ENCODE measurements around the gene RUNX2. TPM values are rescaled to one million over a fixed set of nuclear protein-coding genes. Genes with fewer than 3 reads are reported as not detected.

RUNX2 gene
- total RNA-seq, 4 donors from 2014 or later = 1.00 to 8.1 (median 3.6) TPM

DNA sequence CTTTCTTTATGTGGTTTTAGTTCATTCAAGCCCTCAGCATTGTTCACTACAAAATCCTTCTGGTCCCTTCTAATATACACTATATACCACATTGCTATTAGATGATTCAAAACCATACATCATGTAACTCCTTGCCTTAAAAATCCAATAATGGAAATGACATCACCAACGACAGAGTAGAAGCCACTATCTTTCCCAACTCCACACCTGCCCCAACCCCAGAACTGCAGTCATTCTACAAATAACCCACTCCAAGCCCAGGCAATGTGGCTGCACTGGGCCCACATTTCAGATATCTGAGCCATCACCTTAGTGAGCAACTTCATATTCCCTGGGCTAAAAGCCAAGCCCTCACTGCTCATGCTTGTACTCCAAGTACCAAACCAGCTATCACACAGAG lies 22.6 kb upstream of the RUNX2 start:
- WGBS, 2 donors (ENCODE audit: low coverage in 1 of 2) = 64 to 67% methylated on average over 1 of the region's 1 CpG

GRCh38 chr6:45310118-45310788 lies 17.9 kb upstream of the RUNX2 start:
- 81 to 86% methylated on average over 1 to 7 of the region's 7 CpGs for WGBS, 2 donors (ENCODE audit: low coverage in 1 of 2)
- Histone ChIP-seq H3K9me3 (no peaks in the 10 kb centered on the region), H3K27ac (no peak overlapping the region), H3K27me3 (no peaks in the 10 kb centered on the region), H3K36me3 (no peaks in the 10 kb centered on the region), H3K4me1 (no peaks in the 10 kb centered on the region), H3K4me3 (no peak overlapping the region)
- intact Hi-C loops (cut with DNase I; ENCODE audit: low total_unique reads) = no loop called here
- no peak for DNase-seq
- no peak for TF ChIP-seq POLR2A (IDR thresholded peaks at IDR 0.05)
- no peak for TF ChIP-seq EP300 (IDR thresholded peaks at IDR 0.05; ENCODE audit: low read depth)
- TF ChIP-seq POLR2AphosphoS5 (IDR thresholded peaks at IDR 0.05) = no peak
- TF ChIP-seq, protein P1, sequence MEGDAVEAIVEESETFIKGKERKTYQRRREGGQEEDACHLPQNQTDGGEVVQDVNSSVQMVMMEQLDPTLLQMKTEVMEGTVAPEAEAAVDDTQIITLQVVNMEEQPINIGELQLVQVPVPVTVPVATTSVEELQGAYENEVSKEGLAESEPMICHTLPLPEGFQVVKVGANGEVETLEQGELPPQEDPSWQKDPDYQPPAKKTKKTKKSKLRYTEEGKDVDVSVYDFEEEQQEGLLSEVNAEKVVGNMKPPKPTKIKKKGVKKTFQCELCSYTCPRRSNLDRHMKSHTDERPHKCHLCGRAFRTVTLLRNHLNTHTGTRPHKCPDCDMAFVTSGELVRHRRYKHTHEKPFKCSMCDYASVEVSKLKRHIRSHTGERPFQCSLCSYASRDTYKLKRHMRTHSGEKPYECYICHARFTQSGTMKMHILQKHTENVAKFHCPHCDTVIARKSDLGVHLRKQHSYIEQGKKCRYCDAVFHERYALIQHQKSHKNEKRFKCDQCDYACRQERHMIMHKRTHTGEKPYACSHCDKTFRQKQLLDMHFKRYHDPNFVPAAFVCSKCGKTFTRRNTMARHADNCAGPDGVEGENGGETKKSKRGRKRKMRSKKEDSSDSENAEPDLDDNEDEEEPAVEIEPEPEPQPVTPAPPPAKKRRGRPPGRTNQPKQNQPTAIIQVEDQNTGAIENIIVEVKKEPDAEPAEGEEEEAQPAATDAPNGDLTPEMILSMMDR (IDR thresholded peaks at IDR 0.05) = no peak
- in situ Hi-C loops (cut with MboI; ENCODE audit: low pct_ligation_motif_present in 1 of 4, low pct_unique_long_range_greater_than_20kb in 1 of 4, low sequenced_read_pairs in 3 of 4) = no loop called here

More for the DNA sequence above, 22.6 kb upstream of the RUNX2 start:
- no peaks in the 10 kb centered on the region for H3K36me3 ChIP-seq
- no peak overlapping the region for H3K4me3 ChIP-seq
- no peaks in the 10 kb centered on the region for H3K27me3 ChIP-seq
- H3K27ac ChIP-seq = no peak overlapping the region
- in situ Hi-C loops (cut with MboI; ENCODE audit: low pct_ligation_motif_present in 1 of 4, low pct_unique_long_range_greater_than_20kb in 1 of 4, low sequenced_read_pairs in 3 of 4) (no loop called here), intact Hi-C loops (cut with DNase I; ENCODE audit: low total_unique reads) (no loop called here)
- H3K4me1 ChIP-seq = no peaks in the 10 kb centered on the region
- TF ChIP-seq, protein P1 (IDR thresholded peaks at IDR 0.05) = no peak
- H3K9me3 ChIP-seq = no peaks in the 10 kb centered on the region
- DNase-seq = no peak

- H3K36me3 ChIP-seq = no peaks in the 10 kb centered on the region
- no peaks in the 10 kb centered on the region for H3K4me1 ChIP-seq
- no peak for DNase-seq
- no peak overlapping the region for H3K27ac ChIP-seq
- no peaks in the 10 kb centered on the region for H3K9me3 ChIP-seq
- no peaks in the 10 kb centered on the region for H3K27me3 ChIP-seq
- WGBS, 2 donors (ENCODE audit: low coverage in 1 of 2) = 45 to 58% methylated on average over 2 to 5 of the region's 5 CpGs
- in situ Hi-C loops (cut with MboI; ENCODE audit: low pct_ligation_motif_present in 1 of 4, low pct_unique_long_range_greater_than_20kb in 1 of 4, low sequenced_read_pairs in 3 of 4) = no loop called here
- intact Hi-C loops (cut with DNase I; ENCODE audit: low total_unique reads) = loop anchor here (2.0 kb wide), 1 partner anchor 51 kb away; no protein-coding TSS in a partner anchor
- H3K4me3 ChIP-seq = no peak overlapping the region
- TF ChIP-seq POLR2A (IDR thresholded peaks at IDR 0.05) (no peak), EP300 (IDR thresholded peaks at IDR 0.05; ENCODE audit: low read depth) (no peak), POLR2AphosphoS5 (IDR thresholded peaks at IDR 0.05) (no peak)
- TF ChIP-seq, protein P1 (IDR thresholded peaks at IDR 0.05) = no peak
Measured at GRCh38 chr6:45314146-45314545, 14.0 kb upstream of the RUNX2 start.

DNA sequence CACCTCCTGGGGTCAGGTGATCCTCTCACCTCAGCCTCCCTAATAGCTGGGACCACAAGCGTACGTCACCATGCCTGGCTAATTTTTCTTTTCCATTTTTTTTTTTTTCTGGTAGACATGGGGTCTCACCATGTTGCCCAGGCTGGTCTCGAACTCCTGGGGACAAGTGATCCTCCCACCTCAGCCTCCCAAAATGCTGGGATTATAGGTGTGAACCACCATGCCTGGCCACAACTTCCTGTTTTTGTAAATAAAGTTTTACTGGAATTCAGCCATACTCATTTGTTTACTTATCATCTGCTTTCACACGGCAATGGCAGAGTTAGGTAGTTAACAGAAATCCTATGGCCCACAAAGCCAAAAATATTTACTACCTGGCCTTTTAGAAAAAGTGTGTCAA lies 7.8 kb upstream of the RUNX2 start:
- Histone ChIP-seq H3K36me3 (no peaks in the 10 kb centered on the region), H3K27me3 (no peaks in the 10 kb centered on the region), H3K4me3 (no peak overlapping the region), H3K4me1 (no peaks in the 10 kb centered on the region), H3K27ac (no peak overlapping the region), H3K9me3 (no peaks in the 10 kb centered on the region)
- intact Hi-C loops (cut with DNase I; ENCODE audit: low total_unique reads) (no loop called here), in situ Hi-C loops (cut with MboI; ENCODE audit: low pct_ligation_motif_present in 1 of 4, low pct_unique_long_range_greater_than_20kb in 1 of 4, low sequenced_read_pairs in 3 of 4) (no loop called here)
- 80 to 93% methylated on average over 3 to 4 of the region's 4 CpGs for WGBS, 2 donors (ENCODE audit: low coverage in 1 of 2)
- no peak for DNase-seq
- no peak for TF ChIP-seq POLR2AphosphoS5 (IDR thresholded peaks at IDR 0.05)
- TF ChIP-seq, protein P1 (IDR thresholded peaks at IDR 0.05) = no peak
- no peak for TF ChIP-seq POLR2A (IDR thresholded peaks at IDR 0.05)
- no peak for TF ChIP-seq EP300 (IDR thresholded peaks at IDR 0.05; ENCODE audit: low read depth)
